Caco-2 (cell line): ENCODE results near the gene MUC5AC. TPM values are rescaled to one million over a fixed set of nuclear protein-coding genes. Genes with fewer than 3 reads are reported as not detected.

Source experiments
- BruUV-seq: library from RNA; stranded (reverse); fragments of 400-500 nt; replicated peaks from 2 replicates; lab custom pipeline; 2021; lab: Mats Ljungman, UMichigan
- CTCF ChIA-PET: fragments of 300-600 bp; sonication (Branson Sonifier 250); formaldehyde crosslinking; loops from one replicate; lab custom pipeline; 2022; ENCODE audit warnings: antibody characterized with exemption; lab: Charles Lee
- POLR2A ChIA-PET: fragments of 300-600 bp; sonication (Branson Sonifier 250); formaldehyde crosslinking; loops from one replicate; lab custom pipeline; 2022; ENCODE audit warnings: antibody characterized with exemption; lab: Charles Lee
- DNase-seq, 2 experiments: peaks; one replicate each; pipeline versions ENCODE4 v3.0.0 to v3.0.0-alpha.2; 2020 to 2022
- H3K27me3 ChIP-seq: replicated peaks from 2 replicates; pipeline ENCODE4 v1.6.0; 2011; ENCODE audit warnings: low read length; ENCODE audit not compliant: control insufficient read depth, insufficient read depth
- H3K36me3 ChIP-seq: 2 replicates; pipeline ENCODE4 v1.5.1; 2011; ENCODE audit warnings: low read length; ENCODE audit not compliant: control insufficient read depth, insufficient read depth
- H3K4me1 ChIP-seq: fragments of 250-450 bp; sonication (Bioruptor Pico); 2 replicates; pipeline ENCODE4 v1.5.1; 2020; ENCODE audit warnings: mild to moderate bottlenecking
- H3K4me3 ChIP-seq: 2 replicates; pipeline ENCODE4 v1.5.1; 2011; ENCODE audit warnings: low read depth, mild to moderate bottlenecking, control low read depth, low read length
- H3K9me3 ChIP-seq: fragments of 250-450 bp; sonication (Bioruptor Pico); 2 replicates; pipeline ENCODE4 v1.5.1; 2020; ENCODE audit warnings: mild to moderate bottlenecking, moderate library complexity
- H3K27ac Mint-ChIP-seq: one replicate; pipeline ENCODE4 v1.8.0; 2022; ENCODE audit warnings: mixed read lengths; ENCODE audit not compliant: unreplicated experiment
- H3K27me3 Mint-ChIP-seq: one replicate; pipeline ENCODE4 v1.8.0; 2022; ENCODE audit warnings: mixed read lengths; ENCODE audit not compliant: insufficient read depth, unreplicated experiment
- H3K36me3 Mint-ChIP-seq: one replicate; pipeline ENCODE4 v1.8.0; 2022; ENCODE audit warnings: mild to moderate bottlenecking, mixed read lengths; ENCODE audit not compliant: insufficient read depth, unreplicated experiment
- H3K4me1 Mint-ChIP-seq: one replicate; pipeline ENCODE4 v1.8.0; 2022; ENCODE audit warnings: low read depth, mixed read lengths; ENCODE audit not compliant: unreplicated experiment
- H3K4me3 Mint-ChIP-seq: one replicate; pipeline ENCODE4 v1.8.0; 2022; ENCODE audit warnings: mild to moderate bottlenecking, moderate library complexity, mixed read lengths; ENCODE audit not compliant: unreplicated experiment
- H3K9me3 Mint-ChIP-seq: one replicate; pipeline ENCODE4 v1.8.0; 2022; ENCODE audit warnings: mixed read lengths; ENCODE audit not compliant: unreplicated experiment
- intact Hi-C: fragments of 100-400 bp; cut with micrococcal nuclease; formaldehyde crosslinking; loops from one replicate; pipeline ENCODE4 v1.10.0; 2022; ENCODE audit not compliant: unreplicated experiment
- total RNA-seq: library from RNA; stranded (reverse); gene quantifications from 2 replicates; pipeline ENCODE4 v1.2.3, GENCODE V29; 2022
- TF ChIP-seq, protein P1 (sequence below), 2 experiments: fragments of 200-600 bp in 1 of 2; IDR thresholded peaks; 1 replicate in 1 of 2; 2 replicates in 1 of 2; pipeline versions ENCODE4 v1.5.1 to v1.8.0; 2011 to 2022; ENCODE audit warnings: antibody characterized with exemption in 1 of 2, control low read depth in 1 of 2, inconsistent platforms in 1 of 2, low read depth in 1 of 2, low read length in 1 of 2, mild to moderate bottlenecking in 1 of 2, moderate library complexity in 1 of 2; ENCODE audit not compliant: insufficient read depth in 1 of 2, severe bottlenecking in 1 of 2, unreplicated experiment in 1 of 2

Gene MUC5AC
- total RNA-seq, 1 experiment from 2014 or later = 0.25 TPM

- no peak for DNase-seq
- Mint-ChIP-seq H3K27ac (no peak overlapping the region), H3K4me3 (no peak overlapping the region), H3K4me1 (no peaks in the 10 kb centered on the region), H3K9me3 (no peaks in the 10 kb centered on the region), H3K36me3 (no peaks in the 10 kb centered on the region), H3K27me3 (no peaks in the 10 kb centered on the region)
- Histone ChIP-seq H3K36me3 (no peaks in the 10 kb centered on the region), H3K9me3 (no peaks in the 10 kb centered on the region), H3K4me3 (no peak overlapping the region), H3K27me3 (no peaks in the 10 kb centered on the region), H3K4me1 (no peaks in the 10 kb centered on the region)
- intact Hi-C loops = no loop called here
- TF ChIP-seq, protein P1, sequence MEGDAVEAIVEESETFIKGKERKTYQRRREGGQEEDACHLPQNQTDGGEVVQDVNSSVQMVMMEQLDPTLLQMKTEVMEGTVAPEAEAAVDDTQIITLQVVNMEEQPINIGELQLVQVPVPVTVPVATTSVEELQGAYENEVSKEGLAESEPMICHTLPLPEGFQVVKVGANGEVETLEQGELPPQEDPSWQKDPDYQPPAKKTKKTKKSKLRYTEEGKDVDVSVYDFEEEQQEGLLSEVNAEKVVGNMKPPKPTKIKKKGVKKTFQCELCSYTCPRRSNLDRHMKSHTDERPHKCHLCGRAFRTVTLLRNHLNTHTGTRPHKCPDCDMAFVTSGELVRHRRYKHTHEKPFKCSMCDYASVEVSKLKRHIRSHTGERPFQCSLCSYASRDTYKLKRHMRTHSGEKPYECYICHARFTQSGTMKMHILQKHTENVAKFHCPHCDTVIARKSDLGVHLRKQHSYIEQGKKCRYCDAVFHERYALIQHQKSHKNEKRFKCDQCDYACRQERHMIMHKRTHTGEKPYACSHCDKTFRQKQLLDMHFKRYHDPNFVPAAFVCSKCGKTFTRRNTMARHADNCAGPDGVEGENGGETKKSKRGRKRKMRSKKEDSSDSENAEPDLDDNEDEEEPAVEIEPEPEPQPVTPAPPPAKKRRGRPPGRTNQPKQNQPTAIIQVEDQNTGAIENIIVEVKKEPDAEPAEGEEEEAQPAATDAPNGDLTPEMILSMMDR (IDR thresholded peaks at IDR 0.05; ENCODE audit: insufficient read depth in 1 of 2, low read depth in 1 of 2, low read length in 1 of 2, severe bottlenecking in 1 of 2, unreplicated experiment in 1 of 2) = no peak
- BruUV-seq = no TSS peak
- ChIA-PET CTCF (no interaction called here), POLR2A (no interaction called here)
Measured at GRCh38 chr11:1161410-1162137, 3.8 kb downstream of the MUC5AC start.

GRCh38 chr11:1162138-1162475 lies 4.4 kb downstream of the MUC5AC start:
- ChIA-PET POLR2A (no interaction called here), CTCF (no interaction called here)
- no TSS peak for BruUV-seq
- Mint-ChIP-seq H3K27me3 (no peaks in the 10 kb centered on the region), H3K4me3 (no peak overlapping the region), H3K36me3 (no peaks in the 10 kb centered on the region), H3K9me3 (no peaks in the 10 kb centered on the region), H3K4me1 (no peaks in the 10 kb centered on the region), H3K27ac (no peak overlapping the region)
- Histone ChIP-seq H3K36me3 (no peaks in the 10 kb centered on the region), H3K4me3 (no peak overlapping the region), H3K4me1 (no peaks in the 10 kb centered on the region), H3K27me3 (no peaks in the 10 kb centered on the region), H3K9me3 (no peaks in the 10 kb centered on the region)
- intact Hi-C loops = no loop called here
- DNase-seq = peak in 1 of 2 experiments; percentile 18
- TF ChIP-seq, protein P1 (IDR thresholded peaks at IDR 0.05; ENCODE audit: insufficient read depth in 1 of 2, low read depth in 1 of 2, low read length in 1 of 2, severe bottlenecking in 1 of 2, unreplicated experiment in 1 of 2) = no peak

DNA sequence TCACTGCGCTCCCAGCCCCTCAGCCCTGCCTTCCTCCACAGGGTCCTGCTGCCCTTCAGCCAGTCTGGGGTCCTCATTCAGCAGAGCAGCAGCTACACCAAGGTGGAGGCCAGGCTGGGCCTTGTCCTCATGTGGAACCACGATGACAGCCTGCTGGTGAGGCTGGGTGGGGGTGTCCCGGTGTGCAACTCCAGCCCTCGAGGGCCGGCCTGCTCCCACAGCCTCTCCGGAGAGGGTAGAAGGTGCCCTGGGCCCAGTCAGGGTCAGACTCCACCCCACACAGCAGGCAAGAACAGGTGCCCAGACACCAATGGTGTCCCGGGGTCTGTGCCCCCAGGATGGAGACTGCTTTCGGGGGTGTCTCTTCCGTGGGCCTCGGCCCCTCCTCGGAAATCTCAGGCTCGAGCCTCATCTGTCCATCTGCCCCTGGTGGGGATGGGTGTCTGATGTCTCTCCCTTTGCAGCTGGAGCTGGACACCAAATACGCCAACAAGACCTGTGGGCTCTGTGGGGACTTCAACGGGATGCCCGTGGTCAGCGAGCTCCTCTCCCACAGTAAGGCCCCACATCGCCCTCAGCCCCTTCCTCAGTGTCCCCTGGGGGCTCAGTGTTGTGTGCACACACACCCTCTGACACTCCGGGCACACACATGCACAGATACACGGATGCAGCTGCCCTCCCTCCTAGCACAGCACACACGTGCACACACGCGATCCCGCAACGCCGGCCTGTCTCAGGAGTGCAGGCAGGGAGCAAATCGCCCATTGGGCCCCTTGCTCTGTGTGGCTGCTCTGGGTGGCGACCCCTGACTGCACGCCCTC lies 4.9 kb downstream of the MUC5AC start:
- H3K27me3 Mint-ChIP-seq = no peaks in the 10 kb centered on the region
- H3K36me3 Mint-ChIP-seq = no peaks in the 10 kb centered on the region
- intact Hi-C loops = no loop called here
- TF ChIP-seq, protein P1 (IDR thresholded peaks at IDR 0.05; ENCODE audit: insufficient read depth in 1 of 2, low read depth in 1 of 2, low read length in 1 of 2, severe bottlenecking in 1 of 2, unreplicated experiment in 1 of 2) = no peak
- no TSS peak for BruUV-seq
- H3K4me3 Mint-ChIP-seq = no peak overlapping the region
- Histone ChIP-seq H3K4me1 (no peaks in the 10 kb centered on the region), H3K27me3 (no peaks in the 10 kb centered on the region), H3K36me3 (no peaks in the 10 kb centered on the region), H3K9me3 (no peaks in the 10 kb centered on the region), H3K4me3 (no peak overlapping the region)
- ChIA-PET POLR2A (no interaction called here), CTCF (no interaction called here)
- no peaks in the 10 kb centered on the region for H3K9me3 Mint-ChIP-seq
- DNase-seq = peak in 1 of 2 experiments; percentile 32
- H3K27ac Mint-ChIP-seq = no peak overlapping the region
- no peaks in the 10 kb centered on the region for H3K4me1 Mint-ChIP-seq
